Measurements from ENCODE around the gene MCL1. TPM values are rescaled to one million over a fixed set of nuclear protein-coding genes. Genes with fewer than 3 reads are reported as not detected.

MCL1 gene
- total and polyA plus RNA-seq, 2 of the 13 experiments (the other 11 are each of a cell fraction or from before 2014, with no cell fraction given): 69.5 to 125 TPM

DNA sequence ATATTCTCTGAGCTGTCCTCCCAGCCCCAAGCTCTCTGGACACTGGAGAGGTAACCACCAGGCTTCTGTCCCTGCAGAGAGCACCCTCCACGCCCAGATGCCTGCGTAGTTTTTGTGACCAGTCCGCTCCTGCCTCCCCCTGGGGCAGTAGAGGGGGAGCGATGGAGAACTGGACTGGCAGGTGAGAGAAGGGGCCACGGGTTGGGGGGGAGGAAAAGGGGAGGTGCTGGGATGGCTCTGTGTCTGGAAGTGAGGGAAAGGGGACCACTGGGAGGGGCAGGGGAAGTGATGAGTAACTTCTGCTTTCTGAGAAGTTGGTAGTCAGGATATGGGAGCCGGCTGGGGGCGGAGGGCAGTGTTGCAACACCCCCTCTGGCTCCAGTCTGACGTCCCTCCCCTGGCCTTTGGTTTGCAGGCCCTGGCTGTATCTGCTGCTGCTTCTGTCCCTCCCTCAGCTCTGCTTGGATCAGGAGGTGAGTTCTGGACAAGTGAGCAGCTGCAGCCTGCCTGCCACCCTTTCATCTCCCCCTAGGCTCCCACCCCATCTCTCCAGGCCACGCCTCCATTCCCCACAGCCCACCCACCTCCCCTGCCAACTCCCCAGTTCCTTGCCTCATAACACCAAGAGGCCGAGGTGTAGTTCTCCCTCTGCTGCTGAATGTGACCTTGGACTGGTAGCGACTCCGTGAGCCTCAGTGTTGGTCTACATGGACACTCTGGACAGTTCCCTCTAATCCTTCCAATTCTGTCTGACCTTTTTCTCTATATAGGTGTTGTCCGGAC lies 27.1 kb downstream of the MCL1 start (continued):
- TF ChIP-seq, protein P1, sequence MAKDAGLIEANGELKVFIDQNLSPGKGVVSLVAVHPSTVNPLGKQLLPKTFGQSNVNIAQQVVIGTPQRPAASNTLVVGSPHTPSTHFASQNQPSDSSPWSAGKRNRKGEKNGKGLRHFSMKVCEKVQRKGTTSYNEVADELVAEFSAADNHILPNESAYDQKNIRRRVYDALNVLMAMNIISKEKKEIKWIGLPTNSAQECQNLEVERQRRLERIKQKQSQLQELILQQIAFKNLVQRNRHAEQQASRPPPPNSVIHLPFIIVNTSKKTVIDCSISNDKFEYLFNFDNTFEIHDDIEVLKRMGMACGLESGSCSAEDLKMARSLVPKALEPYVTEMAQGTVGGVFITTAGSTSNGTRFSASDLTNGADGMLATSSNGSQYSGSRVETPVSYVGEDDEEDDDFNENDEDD (CRISPR knock-in tag; IDR thresholded peaks at IDR 0.05; ENCODE audit: borderline replicate concordance): no peak
- TF ChIP-seq, protein P2, sequence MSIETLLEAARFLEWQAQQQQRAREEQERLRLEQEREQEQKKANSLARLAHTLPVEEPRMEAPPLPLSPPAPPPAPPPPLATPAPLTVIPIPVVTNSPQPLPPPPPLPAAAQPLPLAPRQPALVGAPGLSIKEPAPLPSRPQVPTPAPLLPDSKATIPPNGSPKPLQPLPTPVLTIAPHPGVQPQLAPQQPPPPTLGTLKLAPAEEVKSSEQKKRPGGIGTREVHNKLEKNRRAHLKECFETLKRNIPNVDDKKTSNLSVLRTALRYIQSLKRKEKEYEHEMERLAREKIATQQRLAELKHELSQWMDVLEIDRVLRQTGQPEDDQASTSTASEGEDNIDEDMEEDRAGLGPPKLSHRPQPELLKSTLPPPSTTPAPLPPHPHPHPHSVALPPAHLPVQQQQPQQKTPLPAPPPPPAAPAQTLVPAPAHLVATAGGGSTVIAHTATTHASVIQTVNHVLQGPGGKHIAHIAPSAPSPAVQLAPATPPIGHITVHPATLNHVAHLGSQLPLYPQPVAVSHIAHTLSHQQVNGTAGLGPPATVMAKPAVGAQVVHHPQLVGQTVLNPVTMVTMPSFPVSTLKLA (IDR thresholded peaks at IDR 0.05): no peak
- no peak for TF ChIP-seq RAD51 (IDR thresholded peaks at IDR 0.05; ENCODE audit: borderline replicate concordance)
- no peak for TF ChIP-seq ZNF235 (CRISPR knock-in tag; IDR thresholded peaks at IDR 0.05; ENCODE audit: borderline replicate concordance)
- TF ChIP-seq, protein P3, sequence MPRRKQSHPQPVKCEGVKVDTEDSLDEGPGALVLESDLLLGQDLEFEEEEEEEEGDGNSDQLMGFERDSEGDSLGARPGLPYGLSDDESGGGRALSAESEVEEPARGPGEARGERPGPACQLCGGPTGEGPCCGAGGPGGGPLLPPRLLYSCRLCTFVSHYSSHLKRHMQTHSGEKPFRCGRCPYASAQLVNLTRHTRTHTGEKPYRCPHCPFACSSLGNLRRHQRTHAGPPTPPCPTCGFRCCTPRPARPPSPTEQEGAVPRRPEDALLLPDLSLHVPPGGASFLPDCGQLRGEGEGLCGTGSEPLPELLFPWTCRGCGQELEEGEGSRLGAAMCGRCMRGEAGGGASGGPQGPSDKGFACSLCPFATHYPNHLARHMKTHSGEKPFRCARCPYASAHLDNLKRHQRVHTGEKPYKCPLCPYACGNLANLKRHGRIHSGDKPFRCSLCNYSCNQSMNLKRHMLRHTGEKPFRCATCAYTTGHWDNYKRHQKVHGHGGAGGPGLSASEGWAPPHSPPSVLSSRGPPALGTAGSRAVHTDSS (CRISPR knock-in tag; conservative IDR thresholded peaks at IDR 0.05): no peak
- TF ChIP-seq, protein P4, sequence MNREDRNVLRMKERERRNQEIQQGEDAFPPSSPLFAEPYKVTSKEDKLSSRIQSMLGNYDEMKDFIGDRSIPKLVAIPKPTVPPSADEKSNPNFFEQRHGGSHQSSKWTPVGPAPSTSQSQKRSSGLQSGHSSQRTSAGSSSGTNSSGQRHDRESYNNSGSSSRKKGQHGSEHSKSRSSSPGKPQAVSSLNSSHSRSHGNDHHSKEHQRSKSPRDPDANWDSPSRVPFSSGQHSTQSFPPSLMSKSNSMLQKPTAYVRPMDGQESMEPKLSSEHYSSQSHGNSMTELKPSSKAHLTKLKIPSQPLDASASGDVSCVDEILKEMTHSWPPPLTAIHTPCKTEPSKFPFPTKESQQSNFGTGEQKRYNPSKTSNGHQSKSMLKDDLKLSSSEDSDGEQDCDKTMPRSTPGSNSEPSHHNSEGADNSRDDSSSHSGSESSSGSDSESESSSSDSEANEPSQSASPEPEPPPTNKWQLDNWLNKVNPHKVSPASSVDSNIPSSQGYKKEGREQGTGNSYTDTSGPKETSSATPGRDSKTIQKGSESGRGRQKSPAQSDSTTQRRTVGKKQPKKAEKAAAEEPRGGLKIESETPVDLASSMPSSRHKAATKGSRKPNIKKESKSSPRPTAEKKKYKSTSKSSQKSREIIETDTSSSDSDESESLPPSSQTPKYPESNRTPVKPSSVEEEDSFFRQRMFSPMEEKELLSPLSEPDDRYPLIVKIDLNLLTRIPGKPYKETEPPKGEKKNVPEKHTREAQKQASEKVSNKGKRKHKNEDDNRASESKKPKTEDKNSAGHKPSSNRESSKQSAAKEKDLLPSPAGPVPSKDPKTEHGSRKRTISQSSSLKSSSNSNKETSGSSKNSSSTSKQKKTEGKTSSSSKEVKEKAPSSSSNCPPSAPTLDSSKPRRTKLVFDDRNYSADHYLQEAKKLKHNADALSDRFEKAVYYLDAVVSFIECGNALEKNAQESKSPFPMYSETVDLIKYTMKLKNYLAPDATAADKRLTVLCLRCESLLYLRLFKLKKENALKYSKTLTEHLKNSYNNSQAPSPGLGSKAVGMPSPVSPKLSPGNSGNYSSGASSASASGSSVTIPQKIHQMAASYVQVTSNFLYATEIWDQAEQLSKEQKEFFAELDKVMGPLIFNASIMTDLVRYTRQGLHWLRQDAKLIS (CRISPR knock-in tag; IDR thresholded peaks at IDR 0.05): no peak
- TF ChIP-seq ZNF891 (CRISPR knock-in tag; IDR thresholded peaks at IDR 0.05): no peak
- TF ChIP-seq ZNF670 (CRISPR knock-in tag; IDR thresholded peaks at IDR 0.05; ENCODE audit: borderline replicate concordance): peak; percentile 69; the same call in 1 of the 2 replicates
- 0 out of 2 replicates have a peak, but pooled peaks have one; percentile 43 for TF ChIP-seq ZNF431 (CRISPR knock-in tag; IDR thresholded peaks at IDR 0.05; ENCODE audit: borderline replicate concordance, low read depth)
- TF ChIP-seq, protein P5, sequence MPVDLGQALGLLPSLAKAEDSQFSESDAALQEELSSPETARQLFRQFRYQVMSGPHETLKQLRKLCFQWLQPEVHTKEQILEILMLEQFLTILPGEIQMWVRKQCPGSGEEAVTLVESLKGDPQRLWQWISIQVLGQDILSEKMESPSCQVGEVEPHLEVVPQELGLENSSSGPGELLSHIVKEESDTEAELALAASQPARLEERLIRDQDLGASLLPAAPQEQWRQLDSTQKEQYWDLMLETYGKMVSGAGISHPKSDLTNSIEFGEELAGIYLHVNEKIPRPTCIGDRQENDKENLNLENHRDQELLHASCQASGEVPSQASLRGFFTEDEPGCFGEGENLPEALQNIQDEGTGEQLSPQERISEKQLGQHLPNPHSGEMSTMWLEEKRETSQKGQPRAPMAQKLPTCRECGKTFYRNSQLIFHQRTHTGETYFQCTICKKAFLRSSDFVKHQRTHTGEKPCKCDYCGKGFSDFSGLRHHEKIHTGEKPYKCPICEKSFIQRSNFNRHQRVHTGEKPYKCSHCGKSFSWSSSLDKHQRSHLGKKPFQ (CRISPR knock-in tag; IDR thresholded peaks at IDR 0.05; ENCODE audit: insufficient replicate concordance): peak; percentile 43
- no peak for TF ChIP-seq ZNF768 (CRISPR knock-in tag; IDR thresholded peaks at IDR 0.05)
- no peak for TF ChIP-seq TOPORS (CRISPR knock-in tag; IDR thresholded peaks at IDR 0.05)
- peak; percentile 29; the same call in 1 of the 2 replicates for TF ChIP-seq ZNF652 (CRISPR knock-in tag; IDR thresholded peaks at IDR 0.05; ENCODE audit: borderline replicate concordance, low read depth)
- peak; percentile 31; the same call in 1 of the 2 replicates for TF ChIP-seq ZNF264 (CRISPR knock-in tag; IDR thresholded peaks at IDR 0.05)
- TF ChIP-seq ZFP1 (CRISPR knock-in tag; IDR thresholded peaks at IDR 0.05): no peak
- TF ChIP-seq ZNF460 (CRISPR knock-in tag; IDR thresholded peaks at IDR 0.05; ENCODE audit: borderline replicate concordance): no peak
